NCI-H774 (cell line): ENCODE results near the gene CHST11.
A peak's percentile ranks its signal among the peaks of the same experiment; 100 is the strongest.

Source experiments
- DNase-seq: peaks from one replicate; lab custom pipeline; 2025; lab: John Stamatoyannopoulos, UW

Gene CHST11

DNA sequence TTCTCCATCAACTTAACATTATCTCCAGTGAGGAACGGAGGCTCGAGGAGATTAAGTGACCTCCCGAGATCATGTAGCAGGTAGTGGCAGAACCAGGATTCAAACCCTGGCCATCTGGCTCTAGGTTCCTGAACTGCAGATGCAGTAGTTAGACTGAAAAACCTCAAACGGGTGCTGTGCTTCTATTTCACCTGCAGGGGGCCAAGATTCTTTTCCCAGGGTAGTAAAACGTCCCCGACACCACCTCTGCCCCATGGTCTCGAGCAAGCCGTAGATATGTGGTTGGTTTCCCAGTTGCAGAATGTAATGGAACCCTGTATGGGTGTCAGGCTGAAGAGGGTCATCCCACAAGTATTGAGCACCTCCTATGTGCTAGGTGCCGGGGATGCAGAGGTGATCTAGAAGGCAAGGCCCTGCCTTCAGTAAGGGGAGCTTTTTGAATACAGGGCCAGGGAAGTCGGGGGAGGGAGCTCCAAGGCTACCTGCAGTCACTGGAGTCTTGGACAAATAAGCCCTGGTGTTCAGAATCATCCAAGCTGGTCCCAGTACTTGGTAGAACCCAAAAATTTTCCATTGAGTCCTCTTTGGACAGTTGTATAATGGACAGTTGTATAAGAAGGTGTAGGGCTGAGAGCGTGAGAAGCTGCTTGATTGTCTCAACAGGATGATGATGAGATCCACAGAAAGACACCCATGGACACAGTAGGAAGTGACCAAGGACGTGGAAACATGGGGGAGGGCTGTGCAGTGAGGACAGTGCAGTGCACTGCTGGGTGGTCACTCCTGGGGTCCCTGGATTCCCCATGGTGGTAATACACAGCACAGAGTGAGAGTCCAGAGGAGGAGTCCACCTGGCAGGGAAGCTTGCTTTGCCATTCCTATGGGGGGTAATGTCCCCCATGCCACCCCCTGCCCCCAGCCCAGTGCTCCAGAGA, 197.2 kb downstream of the CHST11 start:
- no peak for DNase-seq

DNA sequence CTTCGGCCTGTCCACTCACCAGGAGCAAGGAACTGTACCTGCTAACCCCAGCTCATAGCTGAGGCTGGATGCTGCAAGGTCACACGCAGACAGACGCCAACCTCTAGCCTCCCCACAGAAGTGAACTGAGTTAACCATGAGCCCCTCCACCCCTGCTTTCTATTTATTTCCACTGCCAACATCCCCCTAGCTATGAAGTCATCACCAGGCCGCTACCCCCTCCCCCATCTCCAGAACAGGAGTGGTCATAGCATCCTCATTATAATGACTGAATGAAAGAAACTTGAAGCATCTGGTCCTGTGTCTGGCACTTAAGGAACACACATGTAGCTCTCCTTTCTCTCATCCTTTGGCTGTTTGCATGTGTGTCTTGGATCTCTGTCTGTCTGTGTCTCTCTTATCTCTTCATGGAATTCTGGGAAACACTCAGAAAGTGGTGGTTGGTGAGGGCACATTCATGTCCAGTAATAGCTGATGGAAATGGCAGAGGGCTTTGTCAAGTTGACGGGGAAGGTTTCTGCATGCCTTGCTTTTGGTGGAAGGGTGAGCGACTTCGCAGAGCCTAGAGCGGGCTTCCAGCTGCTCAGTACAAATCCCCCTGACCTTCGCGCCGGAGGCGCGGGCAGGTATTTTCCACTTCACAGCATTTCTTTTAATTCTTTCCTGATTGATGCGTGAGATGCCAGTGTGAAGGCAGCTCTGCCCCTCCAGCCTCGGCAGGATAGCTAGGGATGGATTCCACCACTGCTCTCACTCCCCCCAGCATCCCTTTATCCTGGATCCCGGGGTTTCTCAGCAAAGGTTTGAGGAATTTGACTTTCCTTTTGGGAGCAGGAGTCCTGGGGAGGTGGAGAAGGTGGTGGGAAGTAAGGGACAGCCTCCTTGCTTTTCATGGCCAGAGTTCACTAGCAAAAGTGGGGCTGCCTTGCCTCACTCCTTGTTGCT, 198.2 kb downstream of the CHST11 start:
- no peak for DNase-seq

DNA sequence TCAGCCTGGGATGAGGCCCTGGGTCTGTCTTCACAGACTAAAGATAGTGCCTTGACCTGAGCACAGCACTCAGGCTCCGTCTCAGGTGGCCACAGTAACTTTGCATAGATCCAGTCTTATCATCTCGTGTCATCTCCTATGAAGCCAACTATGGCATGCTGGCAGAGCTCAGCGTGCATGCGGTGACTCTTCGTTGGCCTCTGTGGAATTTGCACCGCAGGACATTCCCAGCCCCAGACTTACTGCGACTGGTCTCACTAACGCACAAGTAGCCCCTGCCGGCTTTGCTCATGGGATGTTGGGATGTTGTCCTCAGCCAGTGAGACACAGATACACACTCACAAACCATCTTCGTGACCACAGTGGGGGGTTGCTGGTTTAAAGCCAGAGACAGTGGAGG, 199.6 kb downstream of the CHST11 start:
- DNase-seq: no peak

DNA sequence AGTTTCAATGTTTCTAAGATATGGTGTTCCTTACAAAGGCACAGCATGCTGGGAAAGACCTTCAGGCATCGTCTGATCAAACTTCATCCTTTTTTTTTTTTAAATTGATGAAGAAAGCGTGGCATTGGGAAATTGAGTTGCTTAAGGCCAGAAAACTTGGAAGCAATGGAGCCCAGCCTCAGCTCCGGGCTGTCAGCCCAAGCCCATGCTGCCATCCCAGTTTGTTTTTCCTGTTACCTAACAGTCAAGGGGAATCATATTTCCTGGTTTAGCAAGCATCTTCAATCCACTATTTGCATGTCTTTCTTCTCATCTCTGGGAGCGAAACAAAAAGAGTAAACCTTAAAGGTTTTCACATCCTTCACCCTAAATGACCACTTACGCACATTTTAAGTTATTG, 200.2 kb downstream of the CHST11 start:
- DNase-seq: no peak

DNA sequence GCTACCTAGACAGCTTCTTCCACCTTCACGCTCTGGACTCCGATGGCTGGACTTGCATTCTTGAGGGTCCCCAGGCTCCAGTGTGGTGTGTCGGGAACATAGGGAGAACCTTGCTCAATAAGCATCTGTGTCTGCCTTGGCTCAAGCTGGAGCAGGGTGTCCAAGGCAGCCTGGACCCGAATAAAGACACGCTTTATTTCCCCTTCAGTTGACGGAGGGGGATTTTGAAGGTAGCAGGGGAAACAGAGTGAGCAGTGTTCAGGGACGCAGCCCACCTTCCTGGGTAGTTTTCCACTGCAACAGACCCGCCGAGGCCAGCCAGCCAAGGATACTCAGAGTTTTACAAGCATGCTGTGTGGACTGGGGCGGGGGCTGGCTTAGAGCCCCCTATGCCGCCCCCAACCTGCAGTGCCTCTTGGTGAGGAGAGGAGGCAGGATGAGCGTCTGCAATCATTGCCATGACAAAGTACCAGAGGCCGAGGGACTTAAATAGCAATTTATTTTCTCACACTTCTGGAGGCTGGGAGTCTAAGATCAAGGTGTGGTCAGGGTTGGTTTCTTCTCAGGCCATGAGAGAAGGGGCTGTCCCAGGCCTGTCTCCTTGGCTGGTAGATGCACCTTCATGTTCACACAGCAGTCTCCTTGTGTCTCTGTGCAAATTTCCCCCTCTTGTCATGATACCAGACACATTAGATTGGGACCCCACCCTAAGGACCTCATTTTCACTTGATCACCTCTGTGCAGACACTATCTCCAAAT, 201.2 kb downstream of the CHST11 start:
- DNase-seq: no peak

DNA sequence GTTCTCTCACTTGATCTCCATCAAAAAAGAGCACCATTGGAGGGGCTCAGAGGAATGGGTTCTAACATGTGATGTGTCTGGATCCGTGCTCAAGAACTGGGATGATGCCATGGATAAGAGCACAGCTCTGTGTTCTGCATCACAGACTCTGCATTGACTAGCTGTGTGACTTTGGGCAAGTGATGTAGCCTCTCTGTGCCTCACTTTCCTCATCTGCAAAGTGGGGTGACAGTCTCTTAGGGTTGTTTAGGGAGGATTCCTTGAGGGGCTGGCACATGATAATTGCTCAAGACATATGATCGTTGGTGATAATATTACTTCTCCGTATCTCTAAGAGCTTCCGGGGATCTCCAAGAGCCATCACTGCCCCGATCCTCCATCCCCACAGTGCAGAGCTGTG, 202.3 kb downstream of the CHST11 start:
- no peak for DNase-seq

DNA sequence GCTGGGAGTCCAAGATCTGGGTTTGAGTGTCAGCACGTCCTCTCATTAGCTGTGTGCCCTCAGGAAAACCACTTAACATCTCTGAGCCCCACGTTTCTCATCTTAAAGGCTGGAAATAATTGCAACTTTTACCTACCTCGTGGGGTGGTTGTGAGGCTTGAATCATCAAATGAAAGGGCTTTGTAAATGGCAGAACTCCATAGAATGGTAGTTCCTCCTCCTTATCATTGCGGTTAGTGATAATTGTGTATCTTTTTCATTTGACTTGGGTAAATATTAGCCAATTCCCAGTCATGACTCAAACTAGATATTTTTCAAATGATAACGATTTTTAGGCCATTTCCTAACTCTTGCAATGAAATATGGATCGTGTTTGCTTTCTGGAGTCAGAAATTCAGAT, 205.5 kb downstream of the CHST11 start:
- DNase-seq: no peak

DNA sequence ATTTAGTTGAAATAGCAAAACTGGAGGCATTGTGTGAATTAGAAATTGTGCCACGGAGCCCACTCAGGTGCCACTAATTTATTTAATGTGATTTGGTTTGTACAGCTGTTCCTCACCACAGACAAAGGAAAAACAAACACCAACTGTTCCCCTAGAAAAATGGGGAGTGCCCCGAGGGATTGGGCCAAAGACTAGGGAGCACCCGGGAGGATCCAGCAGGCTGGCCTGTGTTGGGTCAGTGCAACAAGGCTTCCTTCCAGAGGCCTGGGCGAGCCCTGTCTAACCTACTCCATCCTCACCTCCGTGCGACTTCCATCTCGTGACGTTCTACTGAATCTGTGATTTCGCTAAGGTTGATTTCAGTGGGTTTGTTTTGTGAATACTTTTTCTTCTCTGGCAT, 206.2 kb downstream of the CHST11 start:
- DNase-seq: peak; percentile 16

DNA sequence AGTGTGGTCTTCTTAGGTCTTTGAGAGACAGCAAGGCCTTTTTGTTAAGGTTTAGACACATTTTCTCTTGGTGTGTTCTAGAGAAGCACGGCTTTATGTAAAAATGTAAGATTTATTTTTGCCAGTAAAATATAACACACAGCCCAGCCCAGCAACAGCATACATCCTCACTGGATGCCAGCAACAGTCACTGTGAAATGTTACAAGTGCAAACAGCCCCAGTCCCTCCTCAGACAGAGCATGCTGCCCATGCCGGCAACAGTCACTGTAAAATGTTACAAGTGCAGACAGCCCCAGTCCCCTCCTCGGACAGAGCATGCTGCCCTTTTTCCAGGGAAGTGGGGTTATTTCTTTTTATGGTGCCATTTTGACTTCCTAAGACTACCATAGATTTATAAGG, 207.6 kb downstream of the CHST11 start:
- no peak for DNase-seq

DNA sequence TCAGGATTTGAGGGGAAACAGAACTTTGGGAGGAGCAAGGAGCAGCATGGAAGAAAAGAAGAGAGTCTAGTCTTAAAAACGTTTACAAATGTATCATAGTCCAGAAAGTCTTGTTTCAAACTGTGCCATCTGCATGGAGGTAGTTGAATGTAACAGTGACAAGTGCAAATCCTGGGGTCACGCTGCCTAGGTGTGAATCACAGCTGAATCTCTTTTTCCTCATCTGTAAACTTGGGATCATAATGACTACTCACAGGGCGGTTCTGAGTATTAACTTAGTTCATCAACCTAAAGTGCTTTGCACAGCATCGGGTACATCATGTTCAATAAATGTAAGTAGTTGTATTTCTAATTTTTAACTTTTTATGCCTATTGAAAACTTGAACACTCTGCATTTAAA, 208.5 kb downstream of the CHST11 start:
- no peak for DNase-seq

DNA sequence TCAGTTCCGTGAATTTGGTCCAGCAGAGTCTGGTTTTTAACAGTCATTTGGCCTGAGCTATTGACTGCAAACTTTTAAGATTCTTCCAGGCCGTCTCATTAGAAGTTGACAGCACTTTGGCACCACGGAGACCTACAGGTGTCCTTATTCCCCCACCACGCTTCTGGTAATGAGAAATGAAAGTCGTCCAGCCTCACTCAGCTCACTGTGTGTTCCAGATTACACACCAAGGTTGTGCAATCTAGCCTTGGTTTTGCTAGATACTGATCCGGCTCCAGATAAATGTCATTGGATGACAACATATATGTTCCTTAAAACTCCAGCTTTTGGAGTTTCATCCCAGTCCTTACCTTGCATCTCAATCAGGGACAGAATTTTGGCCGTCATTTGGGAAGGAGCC, 210.4 kb downstream of the CHST11 start:
- no peak for DNase-seq

DNA sequence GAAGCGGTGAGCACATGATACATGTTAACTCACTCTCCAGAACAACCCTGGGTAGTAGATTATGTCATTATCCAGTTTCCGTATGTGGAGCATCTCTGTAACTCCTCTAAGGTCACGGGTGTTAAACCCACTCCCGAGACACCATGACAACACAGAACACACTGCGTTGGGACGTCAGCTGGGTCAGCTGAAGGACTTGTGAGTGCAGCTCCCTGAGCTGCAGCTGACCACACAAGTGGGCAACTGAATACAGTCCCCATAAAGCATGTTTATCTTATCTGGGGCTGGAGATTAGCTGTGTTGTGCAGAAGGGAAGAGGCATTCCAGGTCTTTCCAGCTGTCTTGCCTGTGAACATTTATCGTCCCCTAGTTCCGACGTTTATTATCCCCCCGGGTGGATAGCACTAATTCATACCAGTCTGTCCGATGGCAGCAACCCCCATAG, 211.5 kb downstream of the CHST11 start:
- DNase-seq: no peak

DNA sequence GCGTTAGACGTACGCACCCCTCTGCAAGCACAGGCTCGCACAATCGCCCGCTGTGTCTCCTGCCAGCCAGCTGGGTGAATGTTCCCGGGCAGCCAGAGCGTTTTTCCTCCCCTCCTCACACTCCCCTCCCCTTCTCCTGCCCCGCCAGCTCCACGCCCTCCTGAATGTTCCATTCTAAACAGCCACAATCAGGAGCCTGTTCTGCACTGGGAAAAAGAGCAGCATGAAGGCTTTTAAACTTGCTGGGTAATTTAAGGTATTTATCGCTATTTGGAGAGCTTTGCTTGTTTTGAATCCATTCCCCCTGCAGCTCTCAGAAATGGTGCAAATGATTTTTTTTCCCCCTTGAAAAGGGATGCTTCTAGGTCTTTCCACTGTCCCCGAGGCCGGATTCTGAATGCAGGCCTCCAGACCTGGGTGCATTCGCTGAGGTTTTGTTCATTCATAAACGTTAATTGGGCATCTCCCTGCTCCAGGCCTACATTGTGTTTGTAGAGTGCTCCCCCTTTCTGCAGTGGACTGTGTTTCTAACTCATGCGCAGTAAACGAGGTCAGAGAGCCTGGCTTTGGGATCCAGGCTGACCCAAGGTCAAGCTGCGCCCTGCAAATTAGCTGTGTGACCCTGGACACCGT, 212.5 kb downstream of the CHST11 start:
- peak; percentile 35 for DNase-seq

DNA sequence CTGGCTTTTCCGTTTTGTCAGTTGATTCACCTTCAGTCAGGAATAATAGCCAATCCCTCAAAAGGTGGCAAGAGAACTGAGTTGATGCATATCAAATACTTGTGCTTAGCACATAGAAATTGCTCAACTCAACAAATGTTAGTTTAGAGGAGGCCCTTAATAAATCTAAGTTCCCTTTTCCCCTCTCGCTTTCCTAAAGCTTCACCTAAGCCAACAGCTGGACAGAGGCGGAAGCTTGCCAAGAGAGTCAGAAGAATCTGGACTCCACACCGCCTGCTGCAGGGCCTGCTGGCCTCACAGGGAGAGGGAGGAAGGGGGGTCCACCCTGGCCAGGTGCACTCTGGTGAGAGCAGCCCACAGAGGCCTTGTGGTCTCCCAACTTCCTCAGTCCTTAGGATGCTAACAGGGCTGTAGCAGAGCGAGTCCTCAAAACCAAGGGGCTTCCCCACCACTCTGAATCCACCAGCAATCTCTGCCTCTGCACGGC, 213.1 kb downstream of the CHST11 start:
- DNase-seq: no peak

DNA sequence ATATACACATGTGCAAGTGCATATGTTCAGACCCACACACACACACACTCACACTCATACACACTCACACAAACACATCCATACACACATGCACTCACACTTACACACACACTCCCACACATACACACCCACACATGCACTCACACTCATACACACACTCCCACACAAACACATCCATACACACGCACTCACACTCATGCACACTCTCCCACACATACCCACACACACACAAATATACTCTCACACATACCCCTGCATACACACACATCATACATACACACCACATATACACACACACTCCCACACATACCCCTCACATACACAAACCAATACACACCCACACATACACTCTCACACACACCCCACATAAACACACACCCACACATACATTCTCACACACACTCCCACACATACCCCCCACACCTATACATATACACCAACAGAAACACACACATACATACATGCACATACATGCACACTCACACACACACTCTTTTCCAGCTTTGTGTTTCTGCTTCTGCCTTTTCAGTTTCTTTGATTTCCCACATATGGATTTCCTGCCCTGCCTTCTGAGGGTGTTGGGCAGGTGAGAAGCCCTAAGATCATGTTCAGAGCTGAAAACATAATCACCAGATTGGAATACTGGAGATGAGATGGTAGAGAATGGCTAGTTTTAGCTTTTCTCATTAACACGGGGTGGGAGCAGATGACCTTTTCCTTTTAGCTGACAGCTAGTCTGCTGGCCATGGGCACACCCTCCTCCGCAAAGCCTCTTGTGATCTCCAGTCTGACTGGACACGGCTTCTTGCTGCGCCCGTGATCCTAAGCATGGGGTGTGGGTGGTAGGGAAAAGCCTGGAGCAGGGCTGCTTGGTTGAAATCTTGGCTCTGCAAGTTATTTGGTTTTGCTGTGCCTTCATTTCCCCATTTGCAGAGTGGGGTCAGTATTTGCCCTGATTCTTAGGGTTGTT, 214.0 kb downstream of the CHST11 start:
- DNase-seq: no peak

DNA sequence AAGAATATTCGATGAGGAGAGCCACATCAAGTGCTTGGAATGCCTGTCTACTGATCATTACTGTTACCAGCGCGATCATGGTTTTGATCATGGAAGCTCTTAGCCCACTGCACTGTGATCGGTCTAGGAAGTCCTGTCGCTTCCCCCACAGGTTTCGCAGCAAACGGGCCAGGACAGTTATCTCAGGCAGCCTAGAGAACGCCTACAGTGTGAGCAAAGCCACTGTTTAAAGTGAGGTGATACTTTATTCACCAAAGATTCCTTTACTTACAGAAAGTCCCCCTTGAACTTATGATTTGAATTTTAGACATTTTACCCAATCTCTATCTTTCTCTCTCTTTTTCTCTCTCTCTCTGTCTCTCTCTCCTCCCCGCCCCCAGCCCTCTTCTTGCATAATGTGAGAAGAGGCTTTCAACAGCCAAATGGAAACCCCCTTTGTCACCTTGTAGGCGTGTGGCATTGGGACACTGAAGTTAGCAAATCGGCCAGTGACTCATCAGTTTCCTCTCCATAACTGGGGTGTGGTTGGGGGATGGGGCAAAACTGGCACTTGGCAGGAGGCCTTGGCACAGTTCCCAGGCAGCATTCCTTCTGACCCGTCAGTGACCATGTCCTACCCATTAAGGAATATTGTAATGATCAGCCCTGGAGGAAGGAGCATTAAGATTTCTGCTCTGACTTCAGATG, 214.8 kb downstream of the CHST11 start:
- no peak for DNase-seq

DNA sequence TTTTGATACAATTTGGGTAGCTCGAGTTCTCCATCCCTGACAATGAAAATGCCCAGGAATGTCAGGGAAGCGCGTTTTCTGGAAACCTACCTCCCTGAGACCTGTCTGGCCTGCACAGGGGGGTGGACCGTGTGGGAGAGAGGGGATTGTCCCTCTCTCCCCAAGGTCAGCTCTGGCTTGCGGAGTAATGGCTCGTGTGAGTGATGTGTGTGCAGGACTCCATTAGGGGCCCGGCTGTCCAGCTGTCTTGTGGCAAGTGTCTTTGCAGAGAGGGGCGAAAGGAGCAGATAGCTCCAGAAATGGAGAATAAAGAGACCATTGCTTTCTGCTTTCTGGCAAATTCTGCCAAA, 215.3 kb downstream of the CHST11 start:
- no peak for DNase-seq

DNA sequence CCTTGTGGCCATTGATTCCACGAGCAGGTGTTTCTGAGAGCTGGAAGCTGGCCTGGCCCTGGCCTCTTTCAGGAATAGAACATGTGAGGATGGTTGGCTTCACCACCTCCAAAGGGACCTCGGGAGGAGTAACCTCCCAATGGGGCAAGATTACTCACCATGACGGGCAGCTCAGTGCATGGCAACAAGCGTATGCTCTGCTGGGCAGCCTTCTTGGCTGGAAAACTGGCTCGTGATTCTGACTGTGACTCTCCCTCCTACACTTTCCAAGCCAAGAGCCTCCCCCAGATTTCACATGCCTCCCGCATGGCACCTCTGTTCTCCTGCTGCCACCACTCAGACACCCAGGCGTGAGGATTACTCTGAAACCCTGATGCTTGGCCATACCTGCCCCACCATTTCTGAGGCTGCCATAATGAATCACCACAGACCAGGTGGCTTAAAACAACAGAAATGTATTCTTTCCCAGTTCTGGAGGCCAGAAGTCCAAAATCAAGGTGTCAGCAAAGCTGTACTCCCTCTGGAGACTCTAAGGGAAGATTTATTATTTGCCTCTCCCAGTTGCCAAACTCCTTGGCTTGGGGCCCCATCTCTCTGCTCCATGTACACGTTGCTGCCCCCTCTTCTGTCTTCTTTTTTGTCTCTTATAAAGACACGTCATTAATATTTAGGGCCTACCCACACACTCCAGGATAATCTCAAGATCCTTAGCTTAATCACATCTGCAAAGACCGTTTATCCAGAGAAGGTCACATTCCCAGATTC, 215.9 kb downstream of the CHST11 start:
- DNase-seq: no peak

DNA sequence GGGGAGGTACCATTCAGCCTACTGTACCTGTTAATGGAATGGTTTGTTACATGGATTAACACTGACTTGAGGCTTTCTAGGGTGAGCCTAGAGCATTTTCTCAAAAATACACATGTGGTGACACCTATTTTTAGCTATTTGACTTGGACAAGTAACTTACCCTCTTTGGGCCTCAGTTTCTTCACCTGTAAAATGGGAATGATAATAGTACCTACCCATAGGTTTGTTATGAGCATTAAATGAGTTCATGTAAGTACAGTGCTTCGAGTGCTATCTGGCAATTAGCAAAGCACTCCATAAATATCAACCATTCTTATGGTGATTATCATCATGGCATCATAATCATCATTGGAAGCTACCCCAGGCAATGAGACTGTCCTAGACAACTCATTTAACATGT, 216.5 kb downstream of the CHST11 start:
- DNase-seq: no peak
